Calu3 (cell line): ENCODE results near the gene WDFY3. TPM values are rescaled to one million over a fixed set of nuclear protein-coding genes. Genes with fewer than 3 reads are reported as not detected.

ENCODE experiments used
- BruUV-seq: library from RNA; stranded (reverse); fragments of 400-500 nt; replicated peaks from 2 replicates; lab custom pipeline; 2021; lab: Mats Ljungman, UMichigan
- CTCF ChIA-PET: fragments of 300-600 bp; sonication (Branson Sonifier 250); formaldehyde crosslinking; loops from one replicate; lab custom pipeline; 2022; ENCODE audit warnings: antibody characterized with exemption; lab: Charles Lee
- DNase-seq: peaks from one replicate; pipeline ENCODE4 v3.0.0; 2022
- H3K27ac Mint-ChIP-seq: one replicate; pipeline ENCODE4 v1.8.0; 2022; ENCODE audit warnings: mixed read lengths; ENCODE audit not compliant: unreplicated experiment
- H3K27me3 Mint-ChIP-seq: one replicate; pipeline ENCODE4 v1.8.0; 2022; ENCODE audit warnings: mixed read lengths; ENCODE audit not compliant: unreplicated experiment
- H3K36me3 Mint-ChIP-seq: one replicate; pipeline ENCODE4 v1.8.0; 2022; ENCODE audit warnings: mild to moderate bottlenecking, moderate library complexity, mixed read lengths; ENCODE audit not compliant: insufficient read depth, unreplicated experiment
- H3K4me1 Mint-ChIP-seq: one replicate; pipeline ENCODE4 v1.8.0; 2022; ENCODE audit warnings: mild to moderate bottlenecking, low read depth, mixed read lengths; ENCODE audit not compliant: unreplicated experiment
- H3K4me3 Mint-ChIP-seq: one replicate; pipeline ENCODE4 v1.8.0; 2022; ENCODE audit warnings: mild to moderate bottlenecking, low read depth, moderate library complexity, mixed read lengths; ENCODE audit not compliant: unreplicated experiment
- H3K9me3 Mint-ChIP-seq: one replicate; pipeline ENCODE4 v1.8.0; 2022; ENCODE audit warnings: low read depth, mixed read lengths; ENCODE audit not compliant: unreplicated experiment
- CTCF ChIP-seq: fragments of 200-600 bp; IDR thresholded peaks from one replicate; pipeline ENCODE4 v1.8.0; 2022; ENCODE audit warnings: antibody characterized with exemption; ENCODE audit not compliant: unreplicated experiment
- intact Hi-C: fragments of 100-400 bp; cut with micrococcal nuclease; formaldehyde crosslinking; loops from one replicate; pipeline ENCODE4 v1.10.0; 2022; ENCODE audit not compliant: unreplicated experiment
- total RNA-seq: library from RNA; stranded (reverse); gene quantifications from 2 replicates; pipeline ENCODE4 v1.2.3, GENCODE V29; 2022

WDFY3 gene
- total RNA-seq, 1 experiment from 2014 or later = 31.5 TPM

GRCh38 chr4:84708406-84709135, 257.9 kb downstream of the WDFY3 start:
- Mint-ChIP-seq H3K9me3 (no peaks in the 10 kb centered on the region), H3K27ac (no peak overlapping the region), H3K4me3 (no peak overlapping the region), H3K27me3 (no peaks in the 10 kb centered on the region), H3K4me1 (no peaks in the 10 kb centered on the region), H3K36me3 (peaks cover 6% of the 10 kb centered on the region)
- intact Hi-C loops = no loop called here
- BruUV-seq = no TSS peak
- no peak for TF ChIP-seq CTCF
- CTCF ChIA-PET = no interaction called here
- no peak for DNase-seq

GRCh38 chr4:84706286-84706685, 260.2 kb downstream of the WDFY3 start:
- intact Hi-C loops = no loop called here
- Mint-ChIP-seq H3K4me1 (no peaks in the 10 kb centered on the region), H3K27me3 (no peaks in the 10 kb centered on the region), H3K9me3 (no peaks in the 10 kb centered on the region), H3K4me3 (no peak overlapping the region), H3K36me3 (peaks cover 6% of the 10 kb centered on the region), H3K27ac (no peak overlapping the region)
- BruUV-seq = no TSS peak
- CTCF ChIA-PET = no interaction called here
- no peak for TF ChIP-seq CTCF
- no peak for DNase-seq

GRCh38 chr4:84699001-84699671, 267.4 kb downstream of the WDFY3 start:
- H3K36me3 Mint-ChIP-seq = no peaks in the 10 kb centered on the region
- CTCF ChIA-PET = no interaction called here
- no peak for DNase-seq

GRCh38 chr4:84697615-84698201, 268.8 kb downstream of the WDFY3 start:
- no peak for TF ChIP-seq CTCF
- Mint-ChIP-seq H3K4me3 (no peak overlapping the region), H3K27me3 (no peaks in the 10 kb centered on the region), H3K9me3 (no peaks in the 10 kb centered on the region), H3K36me3 (no peaks in the 10 kb centered on the region), H3K27ac (no peak overlapping the region), H3K4me1 (no peaks in the 10 kb centered on the region)
- CTCF ChIA-PET = no interaction called here
- DNase-seq = no peak
- intact Hi-C loops = loop anchor here (10.0 kb wide), 1 partner anchor 123 kb away; no protein-coding TSS in a partner anchor
- no TSS peak for BruUV-seq

More at GRCh38 chr4:84699001-84699671, 267.4 kb downstream of the WDFY3 start:
- Mint-ChIP-seq H3K4me3 (no peak overlapping the region), H3K9me3 (no peaks in the 10 kb centered on the region), H3K27ac (no peak overlapping the region), H3K27me3 (no peaks in the 10 kb centered on the region), H3K4me1 (no peaks in the 10 kb centered on the region)
- no peak for TF ChIP-seq CTCF
- BruUV-seq = no TSS peak
- intact Hi-C loops = loop anchor here (10.0 kb wide), 1 partner anchor 124 kb away; no protein-coding TSS in a partner anchor
